Activated CD4-positive, alpha-beta T cell treated with anti-CD3 and anti-CD28 coated beads, Interleukin-2, amount 10 ng/mL, durations not matched to agents 24 days and 14 days (primary cell): ENCODE data around the gene EFNB1. TPM values are rescaled to one million over a fixed set of nuclear protein-coding genes. Genes with fewer than 3 reads are reported as not detected.
"Not testable (repeated sequence)": the region's sequence is repeated elsewhere in the genome, so short reads cannot be mapped to it uniquely, and the experiment has no call there.

ENCODE experiments used
- DNase-seq: peaks from one replicate; pipeline ENCODE4 v3.0.0; 2022
- H3K27ac Mint-ChIP-seq: one replicate; pipeline ENCODE4 v1.8.0; 2022; ENCODE audit warnings: mild to moderate bottlenecking, mixed read lengths
- H3K27me3 Mint-ChIP-seq: one replicate; pipeline ENCODE4 v1.8.0; 2022; ENCODE audit warnings: mixed read lengths
- H3K36me3 Mint-ChIP-seq: one replicate; pipeline ENCODE4 v1.8.0; 2022; ENCODE audit warnings: low read depth, mild to moderate bottlenecking, mixed read lengths
- H3K4me1 Mint-ChIP-seq: one replicate; pipeline ENCODE4 v1.8.0; 2021; ENCODE audit warnings: mixed read lengths
- H3K4me3 Mint-ChIP-seq: one replicate; pipeline ENCODE4 v1.8.0; 2022; ENCODE audit warnings: mild to moderate bottlenecking, moderate library complexity, mixed read lengths
- H3K9me3 Mint-ChIP-seq: one replicate; pipeline ENCODE4 v1.8.0; 2021; ENCODE audit warnings: mixed read lengths
- intact Hi-C: fragments of 100-400 bp; cut with micrococcal nuclease; formaldehyde crosslinking; loops from one replicate; pipeline ENCODE4 v1.15.1; 2023
- total RNA-seq: library from RNA; stranded (reverse); gene quantifications from 2 replicates; pipeline ENCODE4 v1.2.3, GENCODE V29; 2022

Gene EFNB1
- 6.3 and 7.1 TPM in 2 replicates for total RNA-seq

- H3K27me3 Mint-ChIP-seq: peaks cover 6% of the 10 kb centered on the region
- DNase-seq: peak; percentile 95
- no peaks in the 10 kb centered on the region for H3K9me3 Mint-ChIP-seq
- peak within 1 kb of the TSS; percentile 71 for H3K27ac Mint-ChIP-seq
- H3K36me3 Mint-ChIP-seq: no peaks in the 10 kb centered on the region
- H3K4me1 Mint-ChIP-seq: peaks cover 14% of the 10 kb centered on the region
- intact Hi-C loops: loop anchor here (1.0 to 5.0 kb wide), 5 partner anchors 97 to 456 kb away; partner anchors contain the start of gene PJA1
- peak within 1 kb of the TSS; percentile 90 for H3K4me3 Mint-ChIP-seq
These were observed at the start of gene EFNB1 for GRCh38 chrX:68828740-68829581. EFNB1 (plus strand) TSS chrX:68829021; CDS start chrX:68829777, 756 bp downstream.

- not testable (repeated sequence) for H3K4me3 Mint-ChIP-seq
These were observed 47.5 kb upstream of the EFNB1 start for GRCh38 chrX:68781295-68781694.

GRCh38 chrX:68784816-68785215 lies 44.0 kb upstream of the EFNB1 start:
- Mint-ChIP-seq H3K4me3 (no peak overlapping the region), H3K36me3 (no peaks in the 10 kb centered on the region), H3K27ac (no peak overlapping the region), H3K4me1 (no peaks in the 10 kb centered on the region), H3K9me3 (no peaks in the 10 kb centered on the region), H3K27me3 (no peaks in the 10 kb centered on the region)
- intact Hi-C loops: no loop called here
- no peak for DNase-seq

More at GRCh38 chrX:68781295-68781694, 47.5 kb upstream of the EFNB1 start:
- H3K36me3 Mint-ChIP-seq, H3K27ac Mint-ChIP-seq, H3K27me3 Mint-ChIP-seq, H3K4me1 Mint-ChIP-seq, H3K9me3 Mint-ChIP-seq, intact Hi-C loops, DNase-seq: not testable (repeated sequence)

- DNase-seq, H3K4me1 Mint-ChIP-seq, H3K36me3 Mint-ChIP-seq, H3K4me3 Mint-ChIP-seq, intact Hi-C loops, H3K27ac Mint-ChIP-seq, H3K27me3 Mint-ChIP-seq, H3K9me3 Mint-ChIP-seq: not testable (repeated sequence)
These were observed 42.2 kb upstream of the EFNB1 start for GRCh38 chrX:68786581-68786980.

- Mint-ChIP-seq H3K4me1 (no peaks in the 10 kb centered on the region), H3K27ac (no peak overlapping the region), H3K27me3 (no peaks in the 10 kb centered on the region), H3K4me3 (no peak overlapping the region), H3K36me3 (no peaks in the 10 kb centered on the region), H3K9me3 (no peaks in the 10 kb centered on the region)
- intact Hi-C loops: no loop called here
- DNase-seq: no peak
These were observed 38.9 kb upstream of the EFNB1 start for GRCh38 chrX:68789966-68790365.

- no peak overlapping the region for H3K4me3 Mint-ChIP-seq
- no peaks in the 10 kb centered on the region for H3K9me3 Mint-ChIP-seq
- H3K4me1 Mint-ChIP-seq: no peaks in the 10 kb centered on the region
- intact Hi-C loops: no loop called here
- no peaks in the 10 kb centered on the region for H3K36me3 Mint-ChIP-seq
- H3K27me3 Mint-ChIP-seq: no peaks in the 10 kb centered on the region
- no peak overlapping the region for H3K27ac Mint-ChIP-seq
- no peak for DNase-seq
These were observed 36.7 kb upstream of the EFNB1 start for GRCh38 chrX:68792083-68792482.

- H3K9me3 Mint-ChIP-seq: peaks cover 9% of the 10 kb centered on the region
- intact Hi-C loops: no loop called here
- no peak for DNase-seq
- H3K36me3 Mint-ChIP-seq: no peaks in the 10 kb centered on the region
- H3K4me3 Mint-ChIP-seq: no peak overlapping the region
- no peaks in the 10 kb centered on the region for H3K27me3 Mint-ChIP-seq
- H3K27ac Mint-ChIP-seq: no peak overlapping the region
- no peaks in the 10 kb centered on the region for H3K4me1 Mint-ChIP-seq
These were observed 34.4 kb upstream of the EFNB1 start for GRCh38 chrX:68794461-68794860.

- intact Hi-C loops: no loop called here
- Mint-ChIP-seq H3K27ac (no peak overlapping the region), H3K9me3 (peaks cover 9% of the 10 kb centered on the region), H3K36me3 (no peaks in the 10 kb centered on the region), H3K4me3 (no peak overlapping the region), H3K27me3 (no peaks in the 10 kb centered on the region), H3K4me1 (no peaks in the 10 kb centered on the region)
- no peak for DNase-seq
These were observed 33.1 kb upstream of the EFNB1 start for GRCh38 chrX:68795741-68796140.

- H3K9me3 Mint-ChIP-seq, H3K36me3 Mint-ChIP-seq, DNase-seq, H3K27me3 Mint-ChIP-seq, H3K4me3 Mint-ChIP-seq, H3K4me1 Mint-ChIP-seq, H3K27ac Mint-ChIP-seq, intact Hi-C loops: not testable (repeated sequence)
These were observed 30.4 kb upstream of the EFNB1 start for GRCh38 chrX:68798400-68798799.

GRCh38 chrX:68801737-68802290 lies 27.0 kb upstream of the EFNB1 start:
- Mint-ChIP-seq H3K27ac (no peak overlapping the region), H3K9me3 (peaks cover 9% of the 10 kb centered on the region), H3K4me3 (no peak overlapping the region), H3K4me1 (no peaks in the 10 kb centered on the region), H3K27me3 (peaks cover 4% of the 10 kb centered on the region), H3K36me3 (no peaks in the 10 kb centered on the region)
- intact Hi-C loops: no loop called here
- DNase-seq: no peak

GRCh38 chrX:68807818-68808217 lies 21.0 kb upstream of the EFNB1 start:
- DNase-seq: no peak
- H3K9me3 Mint-ChIP-seq: no peaks in the 10 kb centered on the region
- intact Hi-C loops: loop anchor here (5.0 kb wide), 1 partner anchor 76 kb away; no protein-coding TSS in a partner anchor

GRCh38 chrX:68808686-68809357 lies 20.0 kb upstream of the EFNB1 start:
- Mint-ChIP-seq H3K4me1 (no peaks in the 10 kb centered on the region), H3K4me3 (no peak overlapping the region), H3K27me3 (peaks cover 7% of the 10 kb centered on the region), H3K36me3 (no peaks in the 10 kb centered on the region), H3K9me3 (no peaks in the 10 kb centered on the region), H3K27ac (no peak overlapping the region)
- no peak for DNase-seq
- intact Hi-C loops: loop anchor here (5.0 kb wide), 1 partner anchor 77 kb away; no protein-coding TSS in a partner anchor

More at GRCh38 chrX:68807818-68808217, 21.0 kb upstream of the EFNB1 start:
- Mint-ChIP-seq H3K4me3 (no peak overlapping the region), H3K27me3 (peaks cover 7% of the 10 kb centered on the region), H3K36me3 (no peaks in the 10 kb centered on the region), H3K4me1 (no peaks in the 10 kb centered on the region), H3K27ac (no peak overlapping the region)

GRCh38 chrX:68820476-68821110 lies 8.2 kb upstream of the EFNB1 start:
- Mint-ChIP-seq H3K4me1 (peaks cover 3% of the 10 kb centered on the region), H3K36me3 (no peaks in the 10 kb centered on the region), H3K27me3 (peaks cover 5% of the 10 kb centered on the region), H3K4me3 (no peak overlapping the region), H3K9me3 (no peaks in the 10 kb centered on the region), H3K27ac (no peak overlapping the region)
- DNase-seq: no peak
- intact Hi-C loops: no loop called here

- Mint-ChIP-seq H3K27ac (no peak overlapping the region), H3K27me3 (peaks cover 2% of the 10 kb centered on the region), H3K36me3 (no peaks in the 10 kb centered on the region), H3K4me1 (peaks cover 3% of the 10 kb centered on the region), H3K9me3 (no peaks in the 10 kb centered on the region), H3K4me3 (no peak overlapping the region)
- no peak for DNase-seq
- intact Hi-C loops: no loop called here
These were observed 7.2 kb upstream of the EFNB1 start for GRCh38 chrX:68821616-68822015.
